HepG2 (cell line): ENCODE results near the gene NNMT. TPM values are rescaled to one million over a fixed set of nuclear protein-coding genes. Genes with fewer than 3 reads are reported as not detected.

Experiments used
- HNF4G ChIP-seq, 2 experiments: sonication (generic) in 1 of 2; formaldehyde crosslinking in 1 of 2; IDR thresholded peaks; 2 replicates each; pipeline versions ENCODE4 v1.4.0 to v1.6.1; 2011 to 2020; ENCODE audit warnings: borderline replicate concordance in 2 of 2, low read depth in 2 of 2, mild to moderate bottlenecking in 2 of 2, low read length in 1 of 2, missing genetic modification reagents in 1 of 2, moderate library complexity in 1 of 2
- HOMEZ ChIP-seq: IDR thresholded peaks from 2 replicates; pipeline ENCODE4 v1.6.1; 2016; ENCODE audit warnings: low read depth
- PHF21A ChIP-seq: sonication (generic); formaldehyde crosslinking; IDR thresholded peaks from 2 replicates; pipeline ENCODE4 v1.5.0; 2020; ENCODE audit warnings: mild to moderate bottlenecking, missing genetic modification reagents
- PRDM10 ChIP-seq: sonication (generic); formaldehyde crosslinking; IDR thresholded peaks from 2 replicates; pipeline ENCODE4 v1.4.0; 2020; ENCODE audit warnings: low read depth, missing genetic modification reagents
- REPIN1 ChIP-seq: sonication (generic); formaldehyde crosslinking; IDR thresholded peaks from 2 replicates; pipeline ENCODE4 v1.8.0; 2022; ENCODE audit warnings: missing genetic modification reagents, low read depth, mild to moderate bottlenecking, borderline replicate concordance
- ZBTB20 ChIP-seq: sonication (generic); formaldehyde crosslinking; IDR thresholded peaks from 2 replicates; pipeline ENCODE4 v1.8.1; 2023; ENCODE audit warnings: missing genetic modification reagents, low read depth, mild to moderate bottlenecking, borderline replicate concordance
- ZNF577 ChIP-seq: sonication (generic); formaldehyde crosslinking; IDR thresholded peaks from 2 replicates; pipeline ENCODE4 v1.4.0; 2020; ENCODE audit warnings: mild to moderate bottlenecking, low read depth, missing genetic modification reagents, borderline replicate concordance
- polyA plus RNA-seq, 8 experiments: library from polyadenylated mRNA; depleted of rRNA in 3 of 8; stranded (reverse) in 7 of 8; unstranded in 1 of 8; fragments of >200 nt; fragmentation: Illumina TruSeq in 4 of 8; extraction: Trizol in 4 of 8; gene quantifications; 2 replicates each; pipeline versions ENCODE4 v1.2.1 to v1.2.3, GENCODE V29; 2011 to 2016; ENCODE audit warnings: low read depth in 4 of 8, missing spikeins in 1 of 8, mixed read lengths in 1 of 8; ENCODE audit not compliant: insufficient read depth in 1 of 8
- total RNA-seq, 5 experiments: library from RNA; depleted of rRNA; stranded (reverse); fragments of >200 nt; fragmentation: Illumina TruSeq; extraction: Trizol; gene quantifications; 2 replicates each; pipeline ENCODE4 v1.2.3, GENCODE V29; 2016; ENCODE audit warnings: low read depth in 1 of 5

The NNMT gene
- total and polyA plus RNA-seq, 2 of the 13 experiments (the other 11 are each of a cell fraction or from before 2014, with no cell fraction given): 0.13 TPM; not detected in 1

GRCh38 chr11:114286229-114286628 is 10.0 kb upstream of the NNMT start (continued):
- TF ChIP-seq PRDM10 (CRISPR knock-in tag) (no peak), PHF21A (CRISPR knock-in tag) (no peak), HOMEZ (no peak), REPIN1 (CRISPR knock-in tag) (no peak), HNF4G (IDR thresholded peaks at IDR 0.05; ENCODE audit: borderline replicate concordance, low read depth, low read length) (no peak), HNF4G (CRISPR knock-in tag; IDR thresholded peaks at IDR 0.05; ENCODE audit: borderline replicate concordance, low read depth) (no peak), ZNF577 (CRISPR knock-in tag) (no peak), ZBTB20 (CRISPR knock-in tag) (no peak)
